IMR-90 (cell line): ENCODE data around the gene CPED1. TPM values are rescaled to one million over a fixed set of nuclear protein-coding genes. Genes with fewer than 3 reads are reported as not detected.
A peak's percentile ranks its signal among the peaks of the same experiment; 100 is the strongest.

ENCODE experiments used
- ATAC-seq: fragments of 200-7000 bp; cut with Tn5 transposase; 2 replicates; pipeline ENCODE4 v1.9.1; 2020; ENCODE audit warnings: low read depth, mild to moderate bottlenecking, moderate library complexity
- BruUV-seq: library from RNA; stranded (reverse); fragments of 400-500 nt; replicated peaks from 2 replicates; lab custom pipeline; 2021; lab: Mats Ljungman, UMichigan
- CTCF ChIA-PET: fragments of 300-600 bp; formaldehyde crosslinking; extraction: SDS; loops from one replicate; lab custom pipeline; 2021; ENCODE audit warnings: antibody characterized with exemption; lab: Yijun Ruan, JAX
- POLR2A ChIA-PET: fragments of 300-600 bp; sonication (Branson Sonifier 250); formaldehyde crosslinking; loops from one replicate; lab custom pipeline; 2022; ENCODE audit warnings: antibody characterized with exemption; ENCODE audit not compliant: unreplicated experiment; lab: Charles Lee
- DNase-seq: peaks from one replicate; pipeline ENCODE4 v3.0.0; 2013
- H2AFZ ChIP-seq: replicated peaks from 2 replicates; pipeline ENCODE3; 2013; ENCODE audit warnings: low read length, mild to moderate bottlenecking; ENCODE audit not compliant: poor library complexity
- H2AK5ac ChIP-seq: 2 replicates; pipeline ENCODE4 v1.6.1; 2013; ENCODE audit warnings: low read depth, low read length, inconsistent platforms
- H2AK9ac ChIP-seq: replicated peaks from 2 replicates; pipeline ENCODE3; 2013; ENCODE audit warnings: mild to moderate bottlenecking, low read depth, low read length, moderate library complexity; ENCODE audit not compliant: poor library complexity
- H2BK120ac ChIP-seq: 2 replicates; pipeline ENCODE4 v1.6.1; 2013; ENCODE audit warnings: low read depth, low read length, inconsistent platforms
- H2BK15ac ChIP-seq: 3 replicates; pipeline ENCODE4 v1.6.1; 2013; ENCODE audit warnings: low read depth, low read length, inconsistent platforms
- H2BK20ac ChIP-seq: 2 replicates; pipeline ENCODE4 v1.6.1; 2013; ENCODE audit warnings: low read depth, mild to moderate bottlenecking, inconsistent platforms, low read length, moderate library complexity
- H2BK5ac ChIP-seq: 2 replicates; pipeline ENCODE4 v1.6.1; 2013; ENCODE audit warnings: mild to moderate bottlenecking, low read depth, low read length, inconsistent platforms; ENCODE audit not compliant: poor library complexity, severe bottlenecking
- H3K14ac ChIP-seq: replicated peaks from 2 replicates; pipeline ENCODE4 v1.6.1; 2013; ENCODE audit warnings: low read depth, low read length, inconsistent platforms
- H3K18ac ChIP-seq: 2 replicates; pipeline ENCODE4 v1.6.1; 2013; ENCODE audit warnings: low read depth, low read length, control low read depth
- H3K23ac ChIP-seq: 2 replicates; pipeline ENCODE4 v1.6.1; 2013; ENCODE audit warnings: low read depth, low read length, inconsistent platforms
- H3K27ac ChIP-seq: 2 replicates; pipeline ENCODE4 v1.5.1; 2013; ENCODE audit warnings: mild to moderate bottlenecking, control low read depth, low read length; ENCODE audit not compliant: insufficient read depth
- H3K27me3 ChIP-seq: 2 replicates; pipeline ENCODE4 v1.6.1; 2013; ENCODE audit warnings: low read length; ENCODE audit not compliant: control insufficient read depth, insufficient read depth
- H3K36me3 ChIP-seq: 2 replicates; pipeline ENCODE4 v1.6.1; 2013; ENCODE audit warnings: low read length, mixed read lengths; ENCODE audit not compliant: control insufficient read depth, insufficient read depth
- H3K4ac ChIP-seq: 2 replicates; pipeline ENCODE4 v1.6.1; 2013; ENCODE audit warnings: low read depth, low read length, inconsistent platforms
- H3K4me1 ChIP-seq: 2 replicates; pipeline ENCODE4 v1.6.1; 2013; ENCODE audit warnings: low read length, mixed read lengths; ENCODE audit not compliant: control insufficient read depth, insufficient read depth
- H3K4me2 ChIP-seq: 2 replicates; pipeline ENCODE4 v1.6.1; 2013; ENCODE audit warnings: low read depth, mild to moderate bottlenecking, control low read depth, low read length, moderate library complexity
- H3K4me3 ChIP-seq: 2 replicates; pipeline ENCODE4 v1.5.1; 2013; ENCODE audit warnings: low read depth, mild to moderate bottlenecking, control low read depth, low read length, moderate library complexity; ENCODE audit not compliant: insufficient read depth
- H3K56ac ChIP-seq: 2 replicates; pipeline ENCODE4 v1.6.1; 2013; ENCODE audit warnings: low read length, inconsistent platforms; ENCODE audit not compliant: insufficient read depth; ENCODE audit errors: extremely low read depth
- H3K79me1 ChIP-seq, 2 experiments: 2 replicates each; pipeline ENCODE4 v1.6.1; 2013; ENCODE audit warnings: low read length in 2 of 2, inconsistent platforms in 1 of 2, low read depth in 1 of 2
- H3K9ac ChIP-seq: 2 replicates; pipeline ENCODE4 v1.6.1; 2013; ENCODE audit warnings: low read depth, low read length, control low read depth
- H3K9me1 ChIP-seq: 2 replicates; pipeline ENCODE4 v1.6.1; 2013; ENCODE audit warnings: low read length, inconsistent platforms; ENCODE audit not compliant: insufficient read depth
- H3K9me3 ChIP-seq: 2 replicates; pipeline ENCODE4 v1.6.1; 2013; ENCODE audit warnings: low read length; ENCODE audit not compliant: control insufficient read depth, insufficient read depth
- H4K20me1 ChIP-seq: 2 replicates; pipeline ENCODE4 v1.6.1; 2013; ENCODE audit warnings: low read length, inconsistent platforms; ENCODE audit not compliant: insufficient read depth
- H4K5ac ChIP-seq: 2 replicates; pipeline ENCODE4 v1.6.1; 2013; ENCODE audit warnings: mild to moderate bottlenecking, low read depth, low read length, control low read depth
- H4K8ac ChIP-seq, 2 experiments: 2 replicates each; pipeline ENCODE4 v1.6.1; 2013; ENCODE audit warnings: low read depth in 2 of 2, low read length in 2 of 2, control low read depth in 1 of 2, inconsistent platforms in 1 of 2
- H4K91ac ChIP-seq: 2 replicates; pipeline ENCODE4 v1.6.1; 2013; ENCODE audit warnings: low read depth, low read length, inconsistent platforms; ENCODE audit not compliant: insufficient read depth
- CHD1 ChIP-seq: IDR thresholded peaks from 2 replicates; pipeline ENCODE4 v1.6.1; 2012; ENCODE audit warnings: low read depth, low read length, improper control_type of control experiment
- MAZ ChIP-seq: IDR thresholded peaks from 2 replicates; pipeline ENCODE4 v1.6.1; 2012; ENCODE audit warnings: low read depth, mild to moderate bottlenecking, low read length, improper control_type of control experiment, moderate library complexity, borderline replicate concordance
- MXI1 ChIP-seq: IDR thresholded peaks from 2 replicates; pipeline ENCODE4 v1.6.1; 2012; ENCODE audit warnings: low read depth, mild to moderate bottlenecking, low read length, moderate library complexity, borderline replicate concordance
- POLR2A ChIP-seq: IDR thresholded peaks from 2 replicates; pipeline ENCODE4 v1.6.1; 2012; ENCODE audit warnings: mild to moderate bottlenecking, low read depth, low read length
- dilution Hi-C: fragments of 300-500 bp; cut with HindIII; formaldehyde crosslinking; loops from one replicate; pipeline ENCODE4 v1.14.3; 2018; ENCODE audit warnings: low sequenced_read_pairs; ENCODE audit not compliant: unreplicated experiment
- in situ Hi-C: fragments of 300-500 bp; cut with MboI; formaldehyde crosslinking; loops from 3 replicates; pipeline ENCODE4 v1.14.3; 2019; ENCODE audit warnings: low sequenced_read_pairs, inconsistent platforms, mixed read lengths
- intact Hi-C: fragments of 100-400 bp; cut with micrococcal nuclease; formaldehyde crosslinking; loops from 2 replicates; pipeline ENCODE4 v1.10.0; 2022
- polyA plus RNA-seq, 3 experiments: library from polyadenylated mRNA; depleted of rRNA; stranded (reverse); fragments of >200 nt; gene quantifications; 2 replicates each; pipeline ENCODE4 v1.2.3, GENCODE V29; 2012; ENCODE audit warnings: low replicate concordance in 1 of 3
- total RNA-seq: library from RNA; depleted of rRNA; stranded (reverse); fragments of >200 nt; gene quantifications from 2 replicates; pipeline ENCODE4 v1.2.3, GENCODE V29; 2012
- TF ChIP-seq, protein P1 (sequence below): conservative IDR thresholded peaks from 2 replicates; pipeline ENCODE4 v1.5.1; 2012; ENCODE audit warnings: mild to moderate bottlenecking, low read depth, low read length, improper control_type of control experiment
- TF ChIP-seq, protein P2 (sequence below): fragments of 150-350 bp; IDR thresholded peaks from 2 replicates; pipeline ENCODE4 v1.6.1; 2016; ENCODE audit warnings: low read depth, mild to moderate bottlenecking, low read length, moderate library complexity, borderline replicate concordance
- TF ChIP-seq, protein P3 (sequence below): fragments of 150-350 bp; IDR thresholded peaks from 2 replicates; pipeline ENCODE4 v1.6.1; 2017; ENCODE audit warnings: mild to moderate bottlenecking, antibody characterized with exemption, low read length, low read depth

Gene CPED1
- total and polyA plus RNA-seq, 2 of the 4 experiments (the other 2 are of a cell fraction): 31.2 to 96.8 TPM

DNA sequence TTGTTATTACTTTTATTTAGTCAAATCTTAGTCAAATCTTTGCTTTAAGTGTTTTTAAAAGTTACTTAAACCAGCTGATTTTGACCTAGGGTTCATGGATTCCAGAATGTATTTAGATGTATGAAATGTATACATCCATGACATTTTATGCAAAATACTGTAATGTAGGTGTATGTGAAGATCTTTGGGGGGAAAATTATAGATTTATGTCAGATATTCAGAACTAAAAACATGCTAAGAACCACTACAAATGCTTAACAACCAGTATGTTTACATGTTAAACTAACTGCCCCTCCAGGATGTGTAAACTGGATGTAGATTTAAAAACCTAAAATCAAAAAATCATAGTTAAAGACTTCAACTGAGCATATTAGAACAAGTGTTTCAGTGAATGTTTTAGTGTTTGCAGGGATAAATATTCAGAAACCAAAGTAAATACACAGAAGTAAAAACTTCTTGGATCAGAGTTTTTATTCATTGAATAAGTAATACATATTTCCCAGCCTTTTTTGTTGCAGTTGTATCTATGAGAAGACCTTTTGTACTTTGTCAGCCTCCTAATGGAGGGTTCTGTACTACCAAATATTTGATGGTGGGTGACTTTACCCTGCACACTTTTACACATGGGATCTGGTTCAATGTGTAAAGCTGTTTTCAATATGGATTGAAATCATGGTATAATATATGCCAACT, 3.9 kb downstream of the CPED1 start (continued):
- TF ChIP-seq, protein P1, sequence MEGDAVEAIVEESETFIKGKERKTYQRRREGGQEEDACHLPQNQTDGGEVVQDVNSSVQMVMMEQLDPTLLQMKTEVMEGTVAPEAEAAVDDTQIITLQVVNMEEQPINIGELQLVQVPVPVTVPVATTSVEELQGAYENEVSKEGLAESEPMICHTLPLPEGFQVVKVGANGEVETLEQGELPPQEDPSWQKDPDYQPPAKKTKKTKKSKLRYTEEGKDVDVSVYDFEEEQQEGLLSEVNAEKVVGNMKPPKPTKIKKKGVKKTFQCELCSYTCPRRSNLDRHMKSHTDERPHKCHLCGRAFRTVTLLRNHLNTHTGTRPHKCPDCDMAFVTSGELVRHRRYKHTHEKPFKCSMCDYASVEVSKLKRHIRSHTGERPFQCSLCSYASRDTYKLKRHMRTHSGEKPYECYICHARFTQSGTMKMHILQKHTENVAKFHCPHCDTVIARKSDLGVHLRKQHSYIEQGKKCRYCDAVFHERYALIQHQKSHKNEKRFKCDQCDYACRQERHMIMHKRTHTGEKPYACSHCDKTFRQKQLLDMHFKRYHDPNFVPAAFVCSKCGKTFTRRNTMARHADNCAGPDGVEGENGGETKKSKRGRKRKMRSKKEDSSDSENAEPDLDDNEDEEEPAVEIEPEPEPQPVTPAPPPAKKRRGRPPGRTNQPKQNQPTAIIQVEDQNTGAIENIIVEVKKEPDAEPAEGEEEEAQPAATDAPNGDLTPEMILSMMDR: no peak

DNA sequence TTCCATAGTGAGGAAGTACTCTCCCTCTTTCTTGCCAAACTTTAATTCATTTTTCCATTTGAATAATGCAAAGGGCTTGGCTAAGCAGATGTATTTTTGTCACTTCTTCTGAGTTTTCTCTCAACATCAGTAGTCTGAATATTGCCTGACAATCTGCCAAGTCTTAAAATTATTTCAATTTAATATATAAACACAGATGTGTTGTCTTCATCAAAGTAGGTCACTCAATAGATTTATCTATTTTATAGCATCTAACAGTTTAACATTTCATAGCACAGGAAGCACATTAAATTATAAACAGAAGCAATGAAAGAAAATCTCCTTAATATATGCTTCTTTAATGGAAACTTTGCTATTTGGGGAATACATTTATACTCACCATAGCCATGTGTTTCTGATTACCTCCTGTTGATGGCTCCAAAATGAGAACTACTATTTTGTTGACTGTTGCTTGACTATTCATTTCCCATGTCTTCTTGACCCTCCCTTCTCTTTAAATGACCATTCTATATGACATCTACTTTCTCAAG, 4.5 kb downstream of the CPED1 start:
- Histone ChIP-seq H4K20me1 (no peaks in the 10 kb centered on the region; the same call in 1 of the 2 replicates), H3K9me1 (peaks cover 8% of the 10 kb centered on the region; the same call in 1 of the 2 replicates), H3K79me1 (peaks cover 13 to 44% of the 10 kb centered on the region in 2 experiments), H3K18ac (peak overlapping the region; percentile 46; the same call in 1 of the 2 replicates), H3K4ac (peak overlapping the region; percentile 4; the same call in 1 of the 2 replicates), H2AK5ac (no peak overlapping the region), H3K27me3 (no peaks in the 10 kb centered on the region), H2BK15ac (no peak overlapping the region), H2AK9ac (no peak overlapping the region), H3K14ac (peak overlapping the region; percentile 70; the same call in 1 of the 2 replicates), H3K27ac (no peak overlapping the region), H2BK5ac (peak overlapping the region; percentile 98), H2BK120ac (peak overlapping the region; percentile 83), H3K9ac (peak overlapping the region; percentile 17; the same call in 1 of the 2 replicates), H2BK20ac (peak overlapping the region; percentile 65; the same call in 1 of the 2 replicates), H3K9me3 (no peaks in the 10 kb centered on the region), H3K56ac (peak overlapping the region; percentile 52; the same call in 1 of the 2 replicates), H2AFZ (no peak overlapping the region), H3K36me3 (no peaks in the 10 kb centered on the region; the same call in 1 of the 2 replicates), H3K23ac (peak overlapping the region; percentile 62; the same call in 1 of the 2 replicates), H4K91ac (peak overlapping the region; percentile 30; the same call in 1 of the 2 replicates), H3K4me1 (peaks cover 7% of the 10 kb centered on the region), H3K4me3 (peak overlapping the region; percentile 37; the same call in 1 of the 2 replicates), H4K5ac (peak overlapping the region; percentile 48; the same call in 1 of the 2 replicates), H4K8ac (peak overlapping the region in 1 of 2 experiments; percentile 59; a peak in 2 of 4 replicates), H3K4me2 (peak overlapping the region; percentile 86)
- intact Hi-C loops: no loop called here
- ATAC-seq: no peak
- dilution Hi-C loops: loop anchor here (25.0 kb wide), 1 partner anchor 94 kb away; no protein-coding TSS in a partner anchor
- peak; percentile 26 for DNase-seq
- BruUV-seq: no TSS peak
- CTCF ChIA-PET: no interaction called here
- in situ Hi-C loops: loop anchor here (5.0 to 25.0 kb wide), 2 partner anchors 84 to 344 kb away; partner anchors contain the start of gene WNT16
- POLR2A ChIA-PET: no interaction called here
- TF ChIP-seq, protein P2, sequence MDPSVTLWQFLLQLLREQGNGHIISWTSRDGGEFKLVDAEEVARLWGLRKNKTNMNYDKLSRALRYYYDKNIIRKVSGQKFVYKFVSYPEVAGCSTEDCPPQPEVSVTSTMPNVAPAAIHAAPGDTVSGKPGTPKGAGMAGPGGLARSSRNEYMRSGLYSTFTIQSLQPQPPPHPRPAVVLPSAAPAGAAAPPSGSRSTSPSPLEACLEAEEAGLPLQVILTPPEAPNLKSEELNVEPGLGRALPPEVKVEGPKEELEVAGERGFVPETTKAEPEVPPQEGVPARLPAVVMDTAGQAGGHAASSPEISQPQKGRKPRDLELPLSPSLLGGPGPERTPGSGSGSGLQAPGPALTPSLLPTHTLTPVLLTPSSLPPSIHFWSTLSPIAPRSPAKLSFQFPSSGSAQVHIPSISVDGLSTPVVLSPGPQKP: no peak
- TF ChIP-seq POLR2A (no peak), MXI1 (no peak), CHD1 (no peak), MAZ (no peak)
- TF ChIP-seq, protein P1: no peak
- TF ChIP-seq, protein P3, sequence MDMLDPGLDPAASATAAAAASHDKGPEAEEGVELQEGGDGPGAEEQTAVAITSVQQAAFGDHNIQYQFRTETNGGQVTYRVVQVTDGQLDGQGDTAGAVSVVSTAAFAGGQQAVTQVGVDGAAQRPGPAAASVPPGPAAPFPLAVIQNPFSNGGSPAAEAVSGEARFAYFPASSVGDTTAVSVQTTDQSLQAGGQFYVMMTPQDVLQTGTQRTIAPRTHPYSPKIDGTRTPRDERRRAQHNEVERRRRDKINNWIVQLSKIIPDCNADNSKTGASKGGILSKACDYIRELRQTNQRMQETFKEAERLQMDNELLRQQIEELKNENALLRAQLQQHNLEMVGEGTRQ: no peak
